HG03066 (cell line): Measurements from ENCODE around the gene AP4B1.
A peak's percentile ranks its signal among the peaks of the same experiment; 100 is the strongest.

Experiments used
- ATAC-seq: cut with Tn5 transposase; IDR thresholded peaks from one replicate; pipeline ENCODE4 v1.9.1; 2021; ENCODE audit warnings: low read depth; ENCODE audit not compliant: unreplicated experiment

AP4B1 gene

GRCh38 chr1:113898241-113898814 is 6.3 kb downstream of the AP4B1 start:
- ATAC-seq, result no peak

- ATAC-seq, result no peak
Measured at GRCh38 chr1:113895961-113896360, 8.6 kb downstream of the AP4B1 start.

GRCh38 chr1:113895098-113895497 is 9.5 kb downstream of the AP4B1 start:
- ATAC-seq, result no peak

- no peak for ATAC-seq
Measured at GRCh38 chr1:113893267-113893666, 11.3 kb downstream of the AP4B1 start.

- no peak for ATAC-seq
Measured at GRCh38 chr1:113891631-113892220, 12.9 kb downstream of the AP4B1 start.

- no peak for ATAC-seq
Measured at GRCh38 chr1:113890816-113891215, 13.8 kb downstream of the AP4B1 start.

GRCh38 chr1:113887402-113888175 is 17.0 kb downstream of the AP4B1 start, which contains the start of gene BCL2L15:
TSS of gene BCL2L15 (minus strand) at chr1:113887581. CDS start at chr1:113887375, 206 bp downstream.
- no peak for ATAC-seq

GRCh38 chr1:113886417-113887401 is 17.9 kb downstream of the AP4B1 start:
- ATAC-seq, result no peak

GRCh38 chr1:113881661-113882060 is 22.9 kb downstream of the AP4B1 start:
- ATAC-seq, result no peak

- ATAC-seq, result no peak
Measured at GRCh38 chr1:113879739-113880038, 24.9 kb downstream of the AP4B1 start.

GRCh38 chr1:113876176-113876575 is 28.4 kb downstream of the AP4B1 start:
- no peak for ATAC-seq

GRCh38 chr1:113875714-113876113 is 28.9 kb downstream of the AP4B1 start:
- no peak for ATAC-seq

- peak; percentile 34 for ATAC-seq
Measured at GRCh38 chr1:113874012-113874879, 30.4 kb downstream of the AP4B1 start.

- no peak for ATAC-seq
Measured at GRCh38 chr1:113872219-113872935, 32.2 kb downstream of the AP4B1 start.

- peak; percentile 88 for ATAC-seq
Measured at GRCh38 chr1:113871597-113872113, 32.9 kb downstream of the AP4B1 start, which contains the start of gene PTPN22. TSS of gene PTPN22 (minus strand) at chr1:113871712.

GRCh38 chr1:113870778-113871177 is 33.8 kb downstream of the AP4B1 start:
- ATAC-seq, result no peak

GRCh38 chr1:113868387-113869083 is 36.1 kb downstream of the AP4B1 start:
- no peak for ATAC-seq

- ATAC-seq, result no peak
Measured at GRCh38 chr1:113861641-113862040, 43.0 kb downstream of the AP4B1 start.
